ENCODE data around the gene TRIM46.

DNA sequence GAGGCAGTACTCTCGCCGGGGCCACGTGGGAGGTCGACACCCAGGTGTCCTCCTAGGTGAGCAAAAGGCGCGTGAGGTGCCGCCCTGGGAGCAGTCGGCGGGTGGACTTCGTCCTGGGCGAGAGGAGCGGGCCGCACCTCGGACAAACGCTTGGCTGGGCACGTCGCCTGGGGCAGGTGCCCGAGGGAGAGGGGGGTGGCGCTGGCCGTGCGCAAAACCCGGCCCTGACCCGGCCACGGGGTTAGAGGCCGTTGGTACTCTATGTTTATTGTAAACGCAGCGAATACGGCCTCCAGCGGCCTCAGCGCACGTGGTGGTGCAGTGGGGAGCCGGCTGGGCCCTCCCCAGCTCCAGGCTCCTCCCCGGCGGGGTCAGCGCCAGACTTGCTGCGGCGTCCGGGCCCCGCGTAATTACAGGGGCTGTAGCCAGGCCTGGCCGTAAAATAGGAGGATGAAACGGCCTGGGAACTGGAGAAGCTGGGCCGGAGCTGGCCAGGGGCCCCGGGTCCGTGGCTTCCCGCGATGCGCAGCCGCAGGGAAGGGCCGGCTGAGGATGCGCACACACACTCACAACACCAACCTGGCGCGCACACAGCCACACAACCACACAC is 47.6 kb upstream of the TRIM46 start:
- TF ChIP-seq POLR2AphosphoS5 (IDR thresholded peaks at IDR 0.05) (peak; percentile 63), CTCF (IDR thresholded peaks at IDR 0.05) (no peak)

All from prostate gland (tissue), 2 donors.